H1 (cell line): ENCODE results near the gene VAT1L. TPM values are rescaled to one million over a fixed set of nuclear protein-coding genes. Genes with fewer than 3 reads are reported as not detected.

Source experiments
- CTCF ChIA-PET: fragments of 300-600 bp; sonication (Branson Sonifier 250); formaldehyde crosslinking; loops from one replicate; lab custom pipeline; 2021; ENCODE audit not compliant: partially characterized antibody; lab: Charles Lee
- POLR2A ChIA-PET: fragments of 300-600 bp; sonication (Branson Sonifier 250); formaldehyde crosslinking; loops from one replicate; lab custom pipeline; 2021; ENCODE audit warnings: inconsistent platforms; ENCODE audit not compliant: partially characterized antibody; lab: Charles Lee
- DNase-seq, 2 experiments: peaks; one replicate each; pipeline versions ENCODE4 v3.0.0 to v3.0.0-alpha.2; 2010 to 2022; ENCODE audit warnings: low spot score in 2 of 2, low read depth in 1 of 2, mixed read lengths in 1 of 2
- FAIRE-seq: peaks from 2 replicates; lab custom pipeline; 2011; peaks lifted over from hg19 to GRCh38; lab: Jason Lieb, UNC
- H2AFZ ChIP-seq: 2 replicates; pipeline ENCODE4 v1.8.1; 2012; ENCODE audit warnings: low read length, inconsistent platforms
- H2AK5ac ChIP-seq: 2 replicates; pipeline ENCODE4 v1.6.1; 2013; ENCODE audit warnings: low read depth, low read length
- H2BK120ac ChIP-seq: replicated peaks from 2 replicates; pipeline ENCODE3; 2013; ENCODE audit warnings: low read depth, low read length, inconsistent platforms
- H2BK12ac ChIP-seq: 2 replicates; pipeline ENCODE4 v1.6.1; 2013; ENCODE audit warnings: low read depth, low read length
- H2BK15ac ChIP-seq: 2 replicates; pipeline ENCODE4 v1.6.1; 2013; ENCODE audit warnings: low read length
- H2BK20ac ChIP-seq: 2 replicates; pipeline ENCODE4 v1.6.1; 2013; ENCODE audit warnings: low read length
- H2BK5ac ChIP-seq: 2 replicates; pipeline ENCODE4 v1.6.1; 2013; ENCODE audit warnings: low read depth, low read length
- H3K14ac ChIP-seq: 2 replicates; pipeline ENCODE4 v1.6.1; 2013; ENCODE audit warnings: inconsistent platforms; ENCODE audit not compliant: insufficient read length
- H3K18ac ChIP-seq: 2 replicates; pipeline ENCODE4 v1.6.1; 2013; ENCODE audit warnings: low read length; ENCODE audit errors: extremely low read depth
- H3K23ac ChIP-seq: 2 replicates; pipeline ENCODE4 v1.6.1; 2013; ENCODE audit warnings: inconsistent platforms; ENCODE audit not compliant: insufficient read length
- H3K23me2 ChIP-seq: 2 replicates; pipeline ENCODE4 v1.6.1; 2013; ENCODE audit warnings: low read depth, low read length
- H3K27ac ChIP-seq: 2 replicates; pipeline ENCODE4 v1.6.1; 2011; ENCODE audit warnings: low read depth, low read length, inconsistent platforms
- H3K27me3 ChIP-seq, 4 experiments: replicated peaks in 1 of 4; 1 replicate in 1 of 4; 2 replicates in 3 of 4; pipeline versions ENCODE4 v1.6.1 to v1.8.1; 2011 to 2013; ENCODE audit warnings: low read length in 3 of 4, mild to moderate bottlenecking in 3 of 4, inconsistent platforms in 2 of 4, mixed read lengths in 2 of 4, moderate library complexity in 1 of 4; ENCODE audit not compliant: control insufficient read depth in 3 of 4, insufficient read depth in 3 of 4; ENCODE audit errors: extremely low read depth in 1 of 4
- H3K36me3 ChIP-seq, 4 experiments: 2 replicates each; pipeline versions ENCODE4 v1.6.1 to v1.8.1; 2011 to 2013; ENCODE audit warnings: mild to moderate bottlenecking in 4 of 4, low read length in 3 of 4, moderate library complexity in 2 of 4, control low read depth in 1 of 4, inconsistent platforms in 1 of 4; ENCODE audit not compliant: insufficient read depth in 4 of 4, control insufficient read depth in 2 of 4
- H3K4ac ChIP-seq: replicated peaks from 2 replicates; pipeline ENCODE3; 2013; ENCODE audit warnings: low read length, low read depth, mixed read lengths, inconsistent platforms; ENCODE audit not compliant: insufficient read length
- H3K4me1 ChIP-seq, 4 experiments: replicated peaks in 1 of 4; 1 replicate in 1 of 4; 2 replicates in 3 of 4; pipeline versions ENCODE4 v1.6.1 to v1.8.1; 2011 to 2013; ENCODE audit warnings: low read length in 3 of 4, inconsistent platforms in 2 of 4, mixed read lengths in 1 of 4; ENCODE audit not compliant: insufficient read depth in 4 of 4, control insufficient read depth in 3 of 4
- H3K4me2 ChIP-seq, 2 experiments: 2 replicates each; pipeline versions ENCODE4 v1.6.1 to v1.8.1; 2011 to 2013; ENCODE audit warnings: low read depth in 2 of 2, low read length in 2 of 2, control low read depth in 1 of 2, inconsistent platforms in 1 of 2, mild to moderate bottlenecking in 1 of 2; ENCODE audit not compliant: insufficient read depth in 1 of 2
- H3K4me3 ChIP-seq, 4 experiments: fragments of 200-600, 300-600 bp in 1 of 4; sonication (generic), shearing (Covaris generic), sonication (Bioruptor Twin) in 1 of 4; 2 replicates each; pipeline versions ENCODE4 v1.5.1 to v1.8.1; 2011 to 2016; ENCODE audit warnings: low read length in 4 of 4, low read depth in 3 of 4, control low read depth in 2 of 4, inconsistent platforms in 2 of 4, mild to moderate bottlenecking in 2 of 4, mixed read lengths in 1 of 4, moderate library complexity in 1 of 4; ENCODE audit not compliant: insufficient read depth in 2 of 4; ENCODE audit errors: extremely low read depth in 1 of 4
- H3K56ac ChIP-seq: replicated peaks from 2 replicates; pipeline ENCODE3; 2013; ENCODE audit warnings: low read depth, mild to moderate bottlenecking, mixed read lengths, low read length, inconsistent platforms; ENCODE audit not compliant: insufficient read length
- H3K79me1 ChIP-seq: 2 replicates; pipeline ENCODE4 v1.6.1; 2013; ENCODE audit warnings: low read depth, low read length, control low read depth
- H3K79me2 ChIP-seq, 2 experiments: 2 replicates each; pipeline versions ENCODE4 v1.6.1 to v1.8.1; 2012 to 2013; ENCODE audit warnings: low read length in 2 of 2, mild to moderate bottlenecking in 2 of 2, inconsistent platforms in 1 of 2; ENCODE audit not compliant: insufficient read depth in 2 of 2, control insufficient read depth in 1 of 2
- H3K9ac ChIP-seq, 4 experiments: replicated peaks in 1 of 4; 1 replicate in 1 of 4; 2 replicates in 3 of 4; pipeline versions ENCODE4 v1.6.1 to v1.8.1; 2011 to 2013; ENCODE audit warnings: low read depth in 3 of 4, low read length in 3 of 4, control low read depth in 2 of 4, mild to moderate bottlenecking in 2 of 4, moderate library complexity in 2 of 4, inconsistent platforms in 1 of 4; ENCODE audit errors: extremely low read depth in 1 of 4
- H3K9me3 ChIP-seq, 2 experiments: 2 replicates each; pipeline versions ENCODE4 v1.6.1 to v1.8.1; 2012 to 2013; ENCODE audit warnings: mild to moderate bottlenecking in 2 of 2, moderate library complexity in 2 of 2, control low read depth in 1 of 2, inconsistent platforms in 1 of 2, low read depth in 1 of 2, low read length in 1 of 2, mixed read lengths in 1 of 2; ENCODE audit not compliant: insufficient read depth in 2 of 2
- H4K20me1 ChIP-seq, 2 experiments: replicated peaks in 1 of 2; 2 replicates each; pipeline versions ENCODE3 to v1.8.1; 2011 to 2013; ENCODE audit warnings: inconsistent platforms in 2 of 2, low read length in 2 of 2, mild to moderate bottlenecking in 1 of 2; ENCODE audit not compliant: insufficient read depth in 2 of 2, control insufficient read depth in 1 of 2
- H4K5ac ChIP-seq: 2 replicates; pipeline ENCODE4 v1.6.1; 2013; ENCODE audit warnings: low read length, low read depth, mixed read lengths, inconsistent platforms; ENCODE audit not compliant: insufficient read length
- H4K8ac ChIP-seq: 2 replicates; pipeline ENCODE4 v1.8.0; 2013; ENCODE audit warnings: mild to moderate bottlenecking, moderate library complexity, low read length, inconsistent platforms; ENCODE audit not compliant: insufficient read depth; ENCODE audit errors: extremely low read depth
- H4K91ac ChIP-seq: replicated peaks from 2 replicates; pipeline ENCODE3; 2013; ENCODE audit warnings: low read length, mixed read lengths, inconsistent platforms; ENCODE audit not compliant: insufficient read length
- NRF1 ChIP-seq: IDR thresholded peaks from 2 replicates; pipeline ENCODE4 v1.6.1; 2011; ENCODE audit warnings: mild to moderate bottlenecking, low read depth, low read length, improper control_type of control experiment
- SP2 ChIP-seq: IDR thresholded peaks from 2 replicates; pipeline ENCODE4 v1.6.1; 2012; ENCODE audit warnings: mild to moderate bottlenecking, low read length, inconsistent platforms
- polyA plus RNA-seq, 7 experiments: library from polyadenylated mRNA; depleted of rRNA in 3 of 7; stranded (reverse) in 5 of 7; unstranded in 2 of 7; fragments of >200 nt in 5 of 7; fragments of 200-250 nt in 2 of 7; gene quantifications; 1 replicate in 5 of 7; 2 replicates in 1 of 7; 4 replicates in 1 of 7; pipeline versions ENCODE4 v1.2.1 to v1.2.3, GENCODE V29; 2011 to 2013; ENCODE audit warnings: missing spikeins in 2 of 7, mixed read lengths in 2 of 7
- total RNA-seq: library from RNA; stranded (reverse); fragmentation: NEBNext Ultra II Directional; extraction: Animal tissue kit (Norgen Biotek cat#: 25700); gene quantifications from 2 replicates; pipeline ENCODE4 v1.2.1, GENCODE V29; 2021

VAT1L gene
- total and polyA plus RNA-seq, 2 of the 8 experiments (the other 6 are each of a cell fraction or from before 2014, with no cell fraction given): 46.3 to 48.2 TPM

GRCh38 chr16:77890075-77890474, 101.7 kb downstream of the VAT1L start:
- no peak overlapping the region for H3K9ac ChIP-seq
- no peak overlapping the region for H3K4me3 ChIP-seq
- no peak overlapping the region for H4K8ac ChIP-seq
- ChIA-PET POLR2A (no interaction called here), CTCF (interaction anchor here (1.0 to 1.5 kb wide), 2 partner anchors 15 to 33 kb away, joined by 3 to 4 read pairs; no protein-coding TSS in a partner anchor)
- no peak overlapping the region for H4K5ac ChIP-seq
- no peaks in the 10 kb centered on the region for H3K4me1 ChIP-seq
- no peaks in the 10 kb centered on the region for H3K9me3 ChIP-seq
- H2AK5ac ChIP-seq: no peak overlapping the region
- H2BK5ac ChIP-seq: no peak overlapping the region
- H2BK15ac ChIP-seq: no peak overlapping the region
- no peak overlapping the region for H2BK12ac ChIP-seq
- no peak overlapping the region for H2BK20ac ChIP-seq
- no peak overlapping the region for H3K4me2 ChIP-seq
- no peak overlapping the region for H3K4ac ChIP-seq
- no peak overlapping the region for H3K18ac ChIP-seq
- H3K23ac ChIP-seq: no peak overlapping the region
- H3K27me3 ChIP-seq: no peaks in the 10 kb centered on the region
- H3K79me2 ChIP-seq: no peaks in the 10 kb centered on the region
- no peak overlapping the region for H3K56ac ChIP-seq
- peaks cover 0 to under 1% (median 0%) of the 10 kb centered on the region in 4 experiments; a peak in 2 of 8 replicates for H3K36me3 ChIP-seq
- H2AFZ ChIP-seq: no peak overlapping the region
- no peak for FAIRE-seq
- H3K27ac ChIP-seq: no peak overlapping the region
- no peak for DNase-seq
- peaks cover 0 to 1% of the 10 kb centered on the region in 2 experiments for H4K20me1 ChIP-seq
- H3K23me2 ChIP-seq: no peaks in the 10 kb centered on the region
- H3K14ac ChIP-seq: no peak overlapping the region
- H3K79me1 ChIP-seq: no peaks in the 10 kb centered on the region
- no peak overlapping the region for H2BK120ac ChIP-seq
- no peak overlapping the region for H4K91ac ChIP-seq
- no peak for TF ChIP-seq NRF1
- TF ChIP-seq SP2: no peak
